H54 (cell line): ENCODE measurements around the gene DUSP7.

Experiments used
- DNase-seq: peaks from one replicate; pipeline ENCODE4 v3.0.0; 2011; ENCODE audit warnings: low spot score, mixed read lengths; ENCODE audit not compliant: insufficient read length
- FAIRE-seq: peaks from 3 replicates; lab custom pipeline; 2011; peaks lifted over from hg19 to GRCh38; lab: Jason Lieb, UNC
- POLR2A ChIP-seq: IDR thresholded peaks from 2 replicates; pipeline ENCODE4 v1.6.1; 2011; ENCODE audit warnings: low read depth, mild to moderate bottlenecking, low read length

The DUSP7 gene

DNA sequence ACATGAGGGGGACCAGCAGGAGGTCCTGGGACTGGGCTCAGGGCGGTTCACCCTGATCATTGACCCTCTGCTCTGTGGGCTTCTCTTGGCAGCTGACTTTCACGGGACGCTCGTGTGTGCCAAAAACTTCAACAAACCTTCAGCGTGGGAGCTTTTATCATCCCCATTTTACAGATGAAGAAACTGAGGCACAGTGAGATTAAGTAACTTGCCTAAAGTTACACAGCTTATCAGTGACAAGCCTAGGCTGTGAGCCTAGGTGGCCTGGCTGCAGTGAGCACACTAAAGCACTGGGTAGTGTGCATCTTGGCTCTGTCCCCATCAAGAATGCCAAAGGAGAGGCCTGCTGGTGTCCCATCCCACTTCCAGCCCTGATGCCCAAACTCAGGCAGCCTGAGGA lies 23.6 kb upstream of the DUSP7 start:
- DNase-seq: no peak
- no peak for FAIRE-seq
- TF ChIP-seq POLR2A: no peak

GRCh38 chr3:52078781-52079560 lies 22.6 kb upstream of the DUSP7 start:
- FAIRE-seq: no peak
- no peak for DNase-seq
- no peak for TF ChIP-seq POLR2A

- no peak for TF ChIP-seq POLR2A
- FAIRE-seq (no peak), DNase-seq (no peak)
Observed at GRCh38 chr3:52077925-52078324, 21.6 kb upstream of the DUSP7 start.

- TF ChIP-seq POLR2A: no peak
- DNase-seq (no peak), FAIRE-seq (no peak)
Observed at GRCh38 chr3:52076896-52077780, 20.8 kb upstream of the DUSP7 start.

GRCh38 chr3:52073490-52073889 lies 17.1 kb upstream of the DUSP7 start:
- DNase-seq (no peak), FAIRE-seq (no peak)
- no peak for TF ChIP-seq POLR2A

- no peak for TF ChIP-seq POLR2A
- DNase-seq (no peak), FAIRE-seq (no peak)
Observed at GRCh38 chr3:52072471-52072870, 16.1 kb upstream of the DUSP7 start.

DNA sequence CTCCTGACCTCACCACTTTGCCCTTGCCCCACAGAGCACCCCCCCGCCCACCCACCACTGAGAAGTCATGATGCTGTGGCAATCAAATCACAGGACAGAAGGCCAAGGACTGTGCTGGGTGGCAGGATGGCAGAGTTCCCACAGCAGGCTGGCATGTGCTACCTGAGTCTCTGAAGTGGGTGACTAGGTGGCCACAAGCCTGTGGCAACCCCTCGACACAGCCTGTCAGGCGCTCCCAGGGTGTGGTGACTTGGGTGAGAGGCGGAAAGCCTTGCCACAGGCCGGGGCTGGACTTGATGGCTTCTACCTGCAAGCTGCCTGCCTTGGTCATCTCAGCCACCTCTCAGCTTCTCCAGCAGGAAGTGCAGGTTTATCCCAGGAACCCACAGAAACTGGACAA lies 15.6 kb upstream of the DUSP7 start:
- FAIRE-seq (no peak), DNase-seq (no peak)
- no peak for TF ChIP-seq POLR2A

DNA sequence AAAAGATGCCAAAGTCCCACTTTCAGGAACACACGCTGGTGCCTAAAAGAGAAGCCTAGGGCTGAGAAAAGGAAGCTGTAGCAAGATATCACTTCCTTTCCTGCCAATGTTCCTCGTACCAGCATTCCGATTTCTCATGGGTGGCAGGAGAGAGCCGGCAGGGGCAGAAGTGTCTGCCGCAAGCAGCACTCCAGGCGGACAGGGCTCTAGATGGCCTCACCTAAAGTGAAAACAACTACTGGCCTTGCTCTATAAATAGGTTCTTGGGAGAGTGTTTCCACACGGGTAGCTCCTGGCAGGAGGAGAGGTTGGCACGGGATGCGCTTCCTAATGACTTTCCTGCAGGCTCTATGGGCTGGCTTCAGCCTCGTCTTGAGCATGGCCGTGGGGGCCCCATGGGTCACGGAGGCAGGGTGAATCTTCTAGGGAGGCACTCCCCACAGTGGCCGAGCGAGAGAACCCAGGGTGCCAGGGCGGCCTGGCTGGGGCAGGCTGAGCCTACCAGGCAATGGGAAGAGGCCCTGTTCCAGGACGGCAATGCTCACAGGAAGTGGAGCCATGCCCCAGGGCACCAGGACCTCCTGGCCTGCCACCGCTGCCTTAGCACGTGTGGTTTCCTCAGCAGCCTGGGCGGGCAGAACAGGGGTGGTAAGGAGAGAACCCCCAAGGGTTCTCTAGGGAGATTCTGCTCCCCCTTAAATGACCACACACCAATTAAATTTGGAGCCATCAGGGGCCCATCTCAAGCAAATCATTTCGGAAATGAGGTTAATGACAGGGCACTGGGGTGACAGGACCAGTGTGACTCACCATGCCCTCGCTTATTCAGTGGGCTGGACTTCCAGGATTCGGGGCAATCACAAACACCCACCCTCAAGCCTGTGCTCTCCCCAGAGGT lies 14.6 kb upstream of the DUSP7 start:
- no peak for TF ChIP-seq POLR2A
- DNase-seq (no peak), FAIRE-seq (no peak)

DNA sequence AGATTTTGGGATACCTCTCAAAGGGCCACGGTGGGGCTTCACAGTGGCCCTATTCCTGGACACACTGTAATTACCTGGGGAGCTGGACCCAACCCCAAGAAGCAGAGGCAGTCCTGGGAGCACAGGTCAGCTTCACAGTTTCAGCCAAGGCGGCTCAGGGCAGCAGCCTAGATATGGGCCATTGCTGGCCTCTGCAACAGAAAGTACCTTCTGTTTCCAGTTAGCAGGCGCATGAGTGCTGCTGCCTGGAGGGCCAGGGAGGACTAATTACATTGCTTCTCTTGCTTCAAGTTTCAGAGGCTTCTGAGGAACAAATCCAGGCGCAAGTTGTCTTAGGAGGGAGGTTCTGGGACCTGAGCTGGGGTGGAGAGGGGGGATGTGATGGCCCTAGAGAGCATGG lies 13.5 kb upstream of the DUSP7 start:
- no peak for TF ChIP-seq POLR2A
- DNase-seq: no peak
- no peak for FAIRE-seq

DNA sequence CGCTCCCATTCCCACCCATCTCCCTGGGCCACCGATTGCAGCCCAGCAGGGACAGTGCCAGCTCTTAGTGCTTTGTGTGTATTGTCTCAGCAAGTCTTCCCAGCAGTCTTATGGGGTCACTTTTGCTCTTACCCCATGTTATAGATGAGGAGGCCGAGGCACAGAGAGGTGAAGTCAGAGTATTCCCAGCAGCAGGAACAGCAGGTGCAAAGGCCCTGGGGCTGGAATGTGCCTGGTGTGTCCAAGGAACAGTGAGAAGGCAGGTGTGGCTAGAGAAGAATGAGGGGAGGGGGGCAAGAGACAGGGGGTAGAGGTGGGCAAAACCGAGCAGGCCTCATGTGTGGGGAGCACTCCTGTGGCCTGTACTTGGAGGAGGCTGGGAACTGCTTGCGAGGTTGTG lies 12.8 kb upstream of the DUSP7 start:
- FAIRE-seq: no peak
- DNase-seq: no peak

GRCh38 chr3:52068730-52069129 lies 12.4 kb upstream of the DUSP7 start:
- no peak for TF ChIP-seq POLR2A
- FAIRE-seq: no peak
- no peak for DNase-seq

More for the DNA sequence above, 12.8 kb upstream of the DUSP7 start:
- TF ChIP-seq POLR2A: no peak

DNA sequence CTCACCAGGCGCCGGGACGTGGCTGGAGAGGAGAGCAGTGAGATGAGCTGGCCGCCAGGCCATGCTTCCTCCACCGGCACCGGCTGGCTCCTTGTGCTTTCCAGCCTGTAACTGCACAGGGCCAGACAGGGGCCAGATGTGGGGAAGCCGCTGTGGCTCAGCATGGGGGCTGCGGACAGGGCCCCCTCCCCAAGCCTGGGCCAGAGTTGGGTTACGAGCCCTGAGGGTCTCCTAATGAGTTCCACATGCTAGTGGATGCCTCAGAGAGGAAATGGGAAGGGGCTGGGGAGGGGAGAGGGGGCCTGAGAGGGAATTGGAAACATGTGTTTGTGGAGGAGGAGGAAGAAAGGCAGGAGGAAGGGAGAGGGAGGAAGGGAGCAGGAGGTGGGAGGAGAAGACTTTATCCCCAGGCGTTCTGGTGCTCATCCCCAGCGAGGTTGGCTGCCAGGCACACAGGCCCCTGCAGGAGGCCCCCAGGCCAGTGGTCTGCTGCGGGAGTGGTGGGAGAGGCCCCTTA lies 11.7 kb upstream of the DUSP7 start:
- FAIRE-seq (no peak), DNase-seq (no peak)
- no peak for TF ChIP-seq POLR2A

DNA sequence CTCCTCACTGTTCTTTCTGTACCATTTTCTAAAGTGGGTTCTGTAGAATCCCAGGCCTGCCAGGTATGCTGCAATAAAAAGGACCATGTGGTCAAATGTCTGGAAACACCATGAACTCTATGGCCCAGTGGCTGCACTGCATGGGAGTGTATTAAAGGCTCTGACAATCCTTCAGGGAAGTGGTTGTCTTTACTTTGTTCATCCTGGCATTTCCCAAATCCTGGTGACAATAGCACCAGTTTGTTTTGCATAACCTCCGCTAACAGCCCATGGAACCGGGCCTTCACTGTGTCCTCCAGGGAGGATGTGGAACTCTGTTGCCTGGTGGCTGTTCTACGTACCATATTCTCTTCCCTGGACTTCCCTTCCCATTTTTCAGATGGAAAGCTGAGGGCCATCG lies 11.2 kb upstream of the DUSP7 start:
- no peak for DNase-seq
- no peak for FAIRE-seq
- TF ChIP-seq POLR2A: no peak
